Measurements from ENCODE around the gene MMAB.

DNA sequence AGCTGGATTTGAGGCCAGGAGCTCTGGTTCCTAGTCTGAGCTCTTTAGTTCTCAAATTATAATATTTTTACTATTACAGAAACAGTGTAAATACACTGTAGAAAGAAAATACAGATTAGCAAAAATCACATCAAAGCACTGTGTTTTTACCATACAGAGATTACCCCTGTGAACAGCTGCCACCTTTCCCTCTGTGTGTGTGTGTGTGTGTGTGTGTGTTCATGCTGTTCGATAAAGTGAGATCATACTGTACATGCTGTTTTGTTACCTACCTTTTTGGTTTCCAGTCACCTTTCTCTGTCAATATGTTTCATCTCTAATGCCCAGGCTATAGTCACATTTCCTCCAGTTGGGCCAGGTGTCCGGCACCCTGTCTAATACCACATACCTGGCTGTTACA is 27.2 kb upstream of the MMAB start:
- TF ChIP-seq REST (IDR thresholded peaks at IDR 0.05; ENCODE audit: low read depth) (no peak), EZH2 (IDR thresholded peaks at IDR 0.05) (no peak), MAX (IDR thresholded peaks at IDR 0.05) (no peak), FOSL1 (IDR thresholded peaks at IDR 0.05; ENCODE audit: low read depth) (no peak), CEBPB (IDR thresholded peaks at IDR 0.05; ENCODE audit: low read depth) (no peak), JUND (IDR thresholded peaks at IDR 0.05) (no peak), POLR2A (IDR thresholded peaks at IDR 0.05; ENCODE audit: borderline replicate concordance, extremely low read depth, insufficient read depth, insufficient read length) (no peak), POLR2AphosphoS5 (IDR thresholded peaks at IDR 0.05; ENCODE audit: low read depth, low read length) (no peak)
- TF ChIP-seq, protein P1, sequence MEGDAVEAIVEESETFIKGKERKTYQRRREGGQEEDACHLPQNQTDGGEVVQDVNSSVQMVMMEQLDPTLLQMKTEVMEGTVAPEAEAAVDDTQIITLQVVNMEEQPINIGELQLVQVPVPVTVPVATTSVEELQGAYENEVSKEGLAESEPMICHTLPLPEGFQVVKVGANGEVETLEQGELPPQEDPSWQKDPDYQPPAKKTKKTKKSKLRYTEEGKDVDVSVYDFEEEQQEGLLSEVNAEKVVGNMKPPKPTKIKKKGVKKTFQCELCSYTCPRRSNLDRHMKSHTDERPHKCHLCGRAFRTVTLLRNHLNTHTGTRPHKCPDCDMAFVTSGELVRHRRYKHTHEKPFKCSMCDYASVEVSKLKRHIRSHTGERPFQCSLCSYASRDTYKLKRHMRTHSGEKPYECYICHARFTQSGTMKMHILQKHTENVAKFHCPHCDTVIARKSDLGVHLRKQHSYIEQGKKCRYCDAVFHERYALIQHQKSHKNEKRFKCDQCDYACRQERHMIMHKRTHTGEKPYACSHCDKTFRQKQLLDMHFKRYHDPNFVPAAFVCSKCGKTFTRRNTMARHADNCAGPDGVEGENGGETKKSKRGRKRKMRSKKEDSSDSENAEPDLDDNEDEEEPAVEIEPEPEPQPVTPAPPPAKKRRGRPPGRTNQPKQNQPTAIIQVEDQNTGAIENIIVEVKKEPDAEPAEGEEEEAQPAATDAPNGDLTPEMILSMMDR (IDR thresholded peaks at IDR 0.05 in 2 of 3, conservative IDR thresholded peaks at IDR 0.05 in 1 of 3; ENCODE audit: borderline replicate concordance in 1 of 3, insufficient read depth in 1 of 3, low read depth in 2 of 3, low read length in 2 of 3): no peak
